PFSK-1 (cell line): ENCODE results near the gene POMGNT1.

Experiments
- FOXP2 ChIP-seq: optimal IDR thresholded peaks from 2 replicates; pipeline ENCODE3; 2011; ENCODE audit warnings: borderline replicate concordance, control low read depth, inconsistent platforms; ENCODE audit not compliant: insufficient read depth; ENCODE audit errors: extremely low read length, extremely low read depth
- POLR2AphosphoS5 ChIP-seq: IDR thresholded peaks from 2 replicates; pipeline ENCODE4 v1.6.1; 2012; ENCODE audit warnings: low read depth, mild to moderate bottlenecking, control low read depth, low read length, moderate library complexity
- REST ChIP-seq, 2 experiments: IDR thresholded peaks; 2 replicates each; pipeline versions ENCODE4 v1.6.1 to v1.8.0; 2011 to 2012; ENCODE audit warnings: low read depth in 2 of 2, low read length in 2 of 2, control low read depth in 1 of 2, inconsistent platforms in 1 of 2, mild to moderate bottlenecking in 1 of 2, moderate library complexity in 1 of 2; ENCODE audit not compliant: insufficient read depth in 1 of 2
- SIN3A ChIP-seq: IDR thresholded peaks from 2 replicates; pipeline ENCODE4 v1.6.1; 2012; ENCODE audit warnings: mild to moderate bottlenecking, low read length, moderate library complexity, borderline replicate concordance; ENCODE audit not compliant: insufficient read depth
- TAF1 ChIP-seq: IDR thresholded peaks from 2 replicates; pipeline ENCODE4 v1.6.1; 2012; ENCODE audit warnings: low read length, control low read depth, borderline replicate concordance; ENCODE audit not compliant: insufficient read depth

The POMGNT1 gene

GRCh38 chr1:46220808-46221207 lies 22.6 kb upstream of the POMGNT1 start:
- no peak for TF ChIP-seq POLR2AphosphoS5
- no peak for TF ChIP-seq SIN3A

GRCh38 chr1:46219551-46220520 lies 21.6 kb upstream of the POMGNT1 start:
- TF ChIP-seq POLR2AphosphoS5 (no peak), SIN3A (no peak), REST (IDR thresholded peaks at IDR 0.05; ENCODE audit: insufficient read depth in 1 of 2, low read depth in 2 of 2, low read length in 2 of 2) (no peak), TAF1 (no peak), FOXP2 (no peak)

GRCh38 chr1:46218443-46218842 lies 20.2 kb upstream of the POMGNT1 start:
- TF ChIP-seq POLR2AphosphoS5 (no peak), SIN3A (no peak), REST (IDR thresholded peaks at IDR 0.05; ENCODE audit: insufficient read depth in 1 of 2, low read depth in 2 of 2, low read length in 2 of 2) (no peak), TAF1 (no peak), FOXP2 (no peak)

GRCh38 chr1:46215504-46215903 lies 17.3 kb upstream of the POMGNT1 start:
- TF ChIP-seq POLR2AphosphoS5, result no peak
- no peak for TF ChIP-seq TAF1

- no peak for TF ChIP-seq TAF1
- TF ChIP-seq REST (IDR thresholded peaks at IDR 0.05; ENCODE audit: insufficient read depth in 1 of 2, low read depth in 2 of 2, low read length in 2 of 2), result no peak
- TF ChIP-seq FOXP2, result no peak
- TF ChIP-seq SIN3A, result no peak
- TF ChIP-seq POLR2AphosphoS5, result no peak
Observed at GRCh38 chr1:46211051-46211450, 12.8 kb upstream of the POMGNT1 start.

- TF ChIP-seq REST (IDR thresholded peaks at IDR 0.05; ENCODE audit: insufficient read depth in 1 of 2, low read depth in 2 of 2, low read length in 2 of 2) (no peak), POLR2AphosphoS5 (no peak), SIN3A (no peak), TAF1 (no peak), FOXP2 (no peak)
Observed at GRCh38 chr1:46210561-46210960, 12.3 kb upstream of the POMGNT1 start.
